Neural cell (in vitro differentiated cells): ENCODE data around the gene ARRB1.

Source experiments
- CTCF ChIP-seq: fragments of 450-650 bp; IDR thresholded peaks from 2 replicates; pipeline ENCODE4 v1.5.1; 2014; ENCODE audit warnings: antibody characterized with exemption, mild to moderate bottlenecking, moderate library complexity; ENCODE audit not compliant: poor library complexity, severe bottlenecking
- EP300 ChIP-seq: fragments of 450-650 bp; conservative IDR thresholded peaks from 2 replicates; pipeline ENCODE4 v1.6.1; 2014; ENCODE audit warnings: antibody characterized with exemption, mild to moderate bottlenecking, moderate library complexity; ENCODE audit not compliant: poor library complexity, severe bottlenecking
- EZH2 ChIP-seq: fragments of 200-600, 300-800 bp; shearing (Covaris generic), sonication (generic); IDR thresholded peaks from 2 replicates; pipeline ENCODE4 v1.6.1; 2014; ENCODE audit warnings: antibody characterized with exemption, low read length, borderline replicate concordance, mild to moderate bottlenecking; ENCODE audit not compliant: insufficient read depth, poor library complexity, severe bottlenecking
- POLR2AphosphoS5 ChIP-seq: IDR thresholded peaks from 2 replicates; pipeline ENCODE4 v1.6.1; 2012
- RAD21 ChIP-seq: fragments of 450-650 bp; conservative IDR thresholded peaks from 2 replicates; pipeline ENCODE4 v1.6.1; 2014; ENCODE audit warnings: antibody characterized with exemption, mild to moderate bottlenecking, moderate library complexity
- REST ChIP-seq: IDR thresholded peaks from 2 replicates; pipeline ENCODE4 v1.6.1; 2012; ENCODE audit warnings: borderline replicate concordance
- SMC3 ChIP-seq: fragments of 450-650 bp; conservative IDR thresholded peaks from 2 replicates; pipeline ENCODE4 v1.6.1; 2014; ENCODE audit warnings: antibody characterized with exemption, mild to moderate bottlenecking, moderate library complexity; ENCODE audit not compliant: poor library complexity
- TAF1 ChIP-seq: IDR thresholded peaks from 2 replicates; pipeline ENCODE4 v1.6.1; 2012; ENCODE audit warnings: low read depth

- TF ChIP-seq CTCF (peak; percentile 88), RAD21 (peak; percentile 83), EZH2 (no peak), REST (no peak), EP300 (no peak), POLR2AphosphoS5 (no peak), SMC3 (peak; percentile 88), TAF1 (no peak)
Observed at GRCh38 chr11:75388386-75389275, 37.2 kb upstream of the ARRB1 start.
